NCI-H146 (cell line): ENCODE data around the gene ARRDC5.
"Not testable (repeated sequence)": the region's sequence is repeated elsewhere in the genome, so short reads cannot be mapped to it uniquely, and the experiment has no call there.

Source experiments
- DNase-seq: peaks from one replicate; lab custom pipeline; 2025; lab: John Stamatoyannopoulos, UW

ARRDC5 gene

GRCh38 chr19:4909897-4910593 is 7.3 kb upstream of the ARRDC5 start:
- DNase-seq = peak; percentile 89

GRCh38 chr19:4909156-4909896 is 6.6 kb upstream of the ARRDC5 start, which contains the start of gene UHRF1:
TSS of gene UHRF1 (plus strand) at chr19:4909501. CDS start at chr19:4910886, 1,385 bp downstream.
- peak; percentile 73 for DNase-seq

GRCh38 chr19:4908781-4909155 is 6.1 kb upstream of the ARRDC5 start:
- DNase-seq = no peak

DNA sequence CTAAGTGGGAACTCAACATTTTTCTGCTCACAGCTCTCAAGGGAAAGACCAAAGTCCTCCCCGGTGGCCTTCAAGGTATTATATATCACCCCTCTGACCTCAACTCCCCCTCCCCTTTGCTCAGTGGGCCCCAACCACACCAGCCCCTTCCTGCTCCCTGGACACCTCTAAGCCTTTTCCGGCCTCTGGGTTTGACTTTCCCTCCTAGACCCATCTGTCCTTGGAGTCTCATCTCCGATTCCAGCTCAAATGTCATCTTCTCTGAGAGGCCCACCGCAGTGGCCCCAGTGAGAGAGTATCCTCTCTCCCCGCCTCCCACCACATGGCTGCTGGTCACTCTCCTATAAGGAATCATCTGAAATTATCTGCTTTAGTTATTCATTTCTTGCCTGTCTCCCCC is 5.7 kb upstream of the ARRDC5 start:
- DNase-seq = no peak

DNA sequence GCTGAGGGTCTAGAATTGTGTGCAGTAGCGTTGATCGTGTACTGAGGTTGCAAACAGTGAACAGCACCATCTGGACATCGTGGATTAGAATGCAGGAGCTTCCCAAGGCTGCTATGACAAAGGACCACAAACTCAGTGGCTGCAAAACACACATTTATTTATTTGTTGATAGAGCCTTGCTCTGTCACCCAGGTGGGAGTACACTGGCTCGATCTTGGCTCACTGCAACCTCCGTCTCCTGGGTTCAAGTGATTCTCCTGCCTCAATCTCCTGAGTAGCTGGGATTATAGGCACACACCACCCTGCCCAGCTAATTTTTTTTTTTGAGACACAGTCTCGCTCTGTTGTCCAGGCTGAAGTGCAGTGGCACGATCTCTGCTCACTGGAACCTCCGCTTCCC is 4.3 kb upstream of the ARRDC5 start:
- no peak for DNase-seq

DNA sequence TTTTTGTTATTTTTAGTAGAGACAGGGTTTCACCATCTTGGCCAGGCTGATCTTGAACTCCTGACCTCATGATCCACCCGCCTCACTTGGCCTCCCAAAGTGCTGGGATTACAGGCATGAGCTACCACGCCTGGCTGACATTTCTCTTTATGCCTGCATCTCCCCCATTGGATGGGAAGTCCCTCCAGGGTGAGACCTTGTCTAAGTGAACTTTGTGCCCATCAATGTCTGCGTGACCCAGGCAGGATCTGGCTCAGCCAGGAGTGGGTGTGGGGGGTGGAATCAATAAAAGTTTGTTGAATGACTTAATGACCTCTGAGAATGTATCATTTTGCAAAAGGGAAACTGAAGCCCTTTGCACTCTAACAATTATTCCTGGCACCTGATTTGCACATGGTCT is 1.8 kb upstream of the ARRDC5 start:
- DNase-seq = no peak

- not testable (repeated sequence) for DNase-seq
Measured at GRCh38 chr19:4900879-4901278, 1.8 kb downstream of the ARRDC5 start.

- DNase-seq = no peak
Measured at GRCh38 chr19:4897146-4897545, 5.5 kb downstream of the ARRDC5 start.

DNA sequence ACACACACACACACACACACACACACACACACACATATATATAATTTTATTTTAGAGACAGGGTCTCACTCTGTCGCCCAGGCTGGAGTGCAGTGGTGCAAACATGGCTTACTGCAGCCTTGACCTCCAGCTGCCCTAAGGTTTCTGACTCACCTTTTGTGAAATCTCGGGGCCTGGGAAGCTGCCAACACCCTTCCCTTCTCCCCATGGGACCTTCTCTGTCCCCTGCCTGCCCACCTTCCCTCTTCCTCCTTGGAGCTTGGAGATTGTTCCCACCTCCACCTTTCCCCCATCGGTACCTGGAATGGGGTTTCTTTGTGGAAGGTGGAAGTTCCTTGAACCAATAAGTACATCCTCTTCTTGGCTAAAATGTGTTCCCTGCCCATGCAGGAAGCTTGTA is 6.3 kb downstream of the ARRDC5 start:
- no peak for DNase-seq

DNA sequence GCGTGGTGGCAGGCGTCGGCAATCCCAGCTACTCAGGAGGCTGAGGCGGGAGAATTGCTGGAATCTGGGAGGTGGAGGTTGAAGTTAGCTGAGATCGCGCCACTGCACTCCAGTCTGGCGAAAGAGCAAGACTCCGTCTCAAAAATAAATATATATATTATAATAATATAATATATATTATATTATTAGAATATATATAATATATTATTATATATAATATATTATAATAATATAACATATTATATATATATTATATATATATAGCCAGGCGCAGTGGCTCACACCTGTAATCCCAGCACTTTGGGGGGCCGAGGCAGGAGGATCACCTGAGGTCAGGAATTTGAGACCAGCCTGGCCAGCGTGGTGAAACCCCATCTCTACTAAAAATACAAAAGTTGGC is 9.7 kb downstream of the ARRDC5 start:
- DNase-seq = not testable (repeated sequence)

GRCh38 chr19:4891066-4891465 is 11.6 kb downstream of the ARRDC5 start:
- DNase-seq = no peak

GRCh38 chr19:4889034-4889815 is 13.5 kb downstream of the ARRDC5 start:
- DNase-seq = no peak

DNA sequence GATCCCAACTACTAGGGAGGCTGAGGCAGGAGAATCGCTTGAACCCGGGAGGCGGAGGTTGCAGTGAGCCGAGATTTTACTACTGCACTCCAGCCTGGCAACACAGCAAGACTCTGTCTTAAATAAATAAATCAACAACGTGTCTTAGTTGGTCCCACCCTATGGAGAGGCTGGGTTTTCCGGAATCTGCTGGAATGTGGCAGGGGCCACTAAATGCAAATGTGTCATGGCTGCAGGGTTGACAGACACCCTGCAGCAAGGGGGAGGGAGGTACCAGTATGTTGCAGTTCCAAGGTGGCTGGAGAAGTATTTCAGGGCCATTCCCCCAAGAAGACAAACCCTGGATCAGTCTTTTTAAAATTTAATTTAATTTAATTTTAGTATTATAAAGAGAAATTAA is 14.9 kb downstream of the ARRDC5 start:
- not testable (repeated sequence) for DNase-seq

DNA sequence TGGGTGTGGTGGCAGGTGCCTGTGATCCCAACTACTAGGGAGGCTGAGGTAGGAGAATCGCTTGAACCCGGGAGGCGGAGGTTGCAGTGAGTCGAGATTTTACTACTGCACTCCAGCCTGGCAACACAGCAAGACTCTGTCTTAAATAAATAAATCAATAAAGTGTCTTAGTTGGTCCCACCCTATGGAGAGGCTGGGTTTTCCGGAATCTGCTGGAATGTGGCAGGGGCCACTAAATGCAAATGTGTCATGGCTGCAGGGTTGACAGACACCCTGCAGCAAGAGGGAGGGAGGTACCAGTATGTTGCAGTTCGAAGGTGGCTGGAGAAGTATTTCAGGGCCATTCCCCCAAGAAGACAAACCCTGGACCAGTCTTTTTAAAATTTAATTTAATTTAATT is 17.7 kb downstream of the ARRDC5 start:
- not testable (repeated sequence) for DNase-seq

DNA sequence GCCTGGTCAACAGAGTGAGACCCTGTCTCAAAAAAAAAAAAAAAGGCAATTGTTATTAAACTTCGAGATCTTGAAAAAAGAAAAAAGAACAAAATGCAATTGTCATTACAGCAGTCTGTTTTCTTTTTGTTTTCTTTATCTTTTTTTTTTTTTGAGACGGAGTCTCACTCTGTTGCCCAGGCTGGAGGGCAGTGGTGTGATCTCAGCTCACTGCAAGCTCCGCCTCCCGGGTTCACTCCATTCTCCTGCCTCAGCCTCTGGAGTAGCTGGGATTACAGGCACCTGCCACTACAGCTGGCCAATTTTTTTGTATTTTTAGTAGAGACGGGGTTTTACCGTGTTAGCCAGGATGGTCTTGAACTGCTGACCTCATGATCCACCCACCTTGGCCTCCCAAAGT is 19.8 kb downstream of the ARRDC5 start:
- not testable (repeated sequence) for DNase-seq

DNA sequence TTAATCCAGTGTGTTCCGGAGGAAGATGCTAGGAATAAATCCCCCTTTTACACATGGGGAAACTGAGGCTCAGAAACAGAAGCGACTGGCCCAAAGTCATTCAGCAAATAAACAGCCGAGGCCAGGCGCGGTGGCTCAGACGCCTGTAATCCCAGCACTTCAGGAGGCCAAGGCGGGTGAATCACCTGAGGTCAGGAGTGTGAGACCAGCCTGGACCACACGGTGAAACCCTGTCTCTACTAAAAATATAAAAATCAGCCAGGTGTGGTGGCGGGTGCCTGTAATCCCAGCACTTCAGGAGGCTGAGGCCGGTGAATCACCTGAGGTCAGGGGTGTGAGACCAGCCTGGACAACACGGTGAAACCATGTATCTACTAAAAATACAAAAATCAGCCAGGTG is 23.7 kb downstream of the ARRDC5 start:
- DNase-seq = no peak

DNA sequence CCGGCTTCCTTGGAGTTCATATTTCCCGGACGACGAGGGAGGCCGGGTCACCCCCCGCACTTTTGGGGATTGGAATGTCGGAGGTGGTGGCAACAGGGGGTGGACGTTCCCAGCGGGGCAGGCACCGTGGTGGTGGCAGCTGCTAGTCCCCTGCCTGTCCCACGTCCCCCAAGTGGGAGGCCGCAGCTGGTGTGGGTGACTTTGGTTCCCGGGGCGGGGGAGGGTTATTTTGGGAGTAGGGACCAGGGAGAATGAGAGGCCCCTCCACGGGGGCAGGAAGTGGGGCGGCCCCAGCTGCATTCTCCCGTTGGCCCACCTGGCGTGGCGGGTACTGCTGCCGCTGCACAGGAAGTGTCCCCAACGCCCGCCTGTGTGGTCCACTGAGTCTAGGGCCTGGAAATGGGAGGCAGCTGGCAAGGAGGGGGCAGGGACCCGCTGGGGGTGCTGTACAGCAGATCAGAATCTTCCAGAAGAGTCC is 24.2 kb downstream of the ARRDC5 start:
- DNase-seq = no peak

GRCh38 chr19:4877753-4878490 is 24.8 kb downstream of the ARRDC5 start:
- no peak for DNase-seq

GRCh38 chr19:4873930-4874329 is 28.8 kb downstream of the ARRDC5 start:
- DNase-seq = no peak

GRCh38 chr19:4871711-4872110 is 31.0 kb downstream of the ARRDC5 start:
- DNase-seq = no peak

- DNase-seq = no peak
Measured at GRCh38 chr19:4870025-4870700, 32.5 kb downstream of the ARRDC5 start.
